SK-N-SH treated with all-trans-retinoic acid at 6 μM for 48 hours (cell line): ENCODE results near the gene EMILIN2.

Source experiments
- ATAC-seq: fragments of 200-7000 bp; cut with Tn5 transposase; 3 replicates; pipeline ENCODE4 v1.9.1; 2020; ENCODE audit warnings: mild to moderate bottlenecking, moderate library complexity
- ARNTL ChIP-seq: fragments of 450-650 bp; formaldehyde crosslinking; IDR thresholded peaks from 2 replicates; pipeline ENCODE4 v1.5.0; 2020; ENCODE audit warnings: low read depth, mild to moderate bottlenecking, moderate library complexity, borderline replicate concordance
- BACH2 ChIP-seq: fragments of 250-450 bp; sonication (Bioruptor Pico); IDR thresholded peaks from 2 replicates; pipeline ENCODE4 v1.9.0; 2021; ENCODE audit warnings: mild to moderate bottlenecking, borderline replicate concordance
- CSDC2 ChIP-seq: fragments of 250-450 bp; sonication (Bioruptor Pico); IDR thresholded peaks from 2 replicates; pipeline ENCODE4 v1.5.0; 2020; ENCODE audit warnings: mild to moderate bottlenecking, moderate library complexity
- ESRRG ChIP-seq: fragments of 250-450 bp; sonication (Bioruptor Pico); IDR thresholded peaks from 2 replicates; pipeline ENCODE4 v1.6.1; 2021; ENCODE audit warnings: mild to moderate bottlenecking
- GLIS3 ChIP-seq: fragments of 250-450 bp; sonication (Bioruptor Pico); IDR thresholded peaks from 2 replicates; pipeline ENCODE4 v1.5.0; 2020; ENCODE audit warnings: mild to moderate bottlenecking, moderate library complexity
- ISL1 ChIP-seq: fragments of 250-450 bp; sonication (Bioruptor Pico); IDR thresholded peaks from 2 replicates; pipeline ENCODE4 v2.1.2; 2022; ENCODE audit warnings: mild to moderate bottlenecking, moderate library complexity
- OSR1 ChIP-seq: fragments of 250-450 bp; sonication (Bioruptor Pico); IDR thresholded peaks from 2 replicates; pipeline ENCODE4 v1.8.0; 2022; ENCODE audit warnings: moderate library complexity, mild to moderate bottlenecking, inconsistent platforms
- PATZ1 ChIP-seq: fragments of 250-450 bp; sonication (Bioruptor Pico); IDR thresholded peaks from 2 replicates; pipeline ENCODE4 v1.8.0; 2020; ENCODE audit warnings: mild to moderate bottlenecking, moderate library complexity, borderline replicate concordance
- PPARA ChIP-seq: fragments of 250-450 bp; sonication (Bioruptor Pico); IDR thresholded peaks from 2 replicates; pipeline ENCODE4 v1.5.0; 2020; ENCODE audit warnings: mild to moderate bottlenecking, borderline replicate concordance
- RARB ChIP-seq: fragments of 250-450 bp; sonication (Bioruptor Pico); IDR thresholded peaks from 2 replicates; pipeline ENCODE4 v1.8.0; 2021; ENCODE audit warnings: mild to moderate bottlenecking, moderate library complexity
- SNAI2 ChIP-seq: fragments of 250-450 bp; sonication (Bioruptor Pico); IDR thresholded peaks from 2 replicates; pipeline ENCODE4 v1.5.0; 2020; ENCODE audit warnings: mild to moderate bottlenecking, moderate library complexity
- TCF4 ChIP-seq: fragments of 250-450 bp; sonication (Bioruptor Pico); IDR thresholded peaks from 2 replicates; pipeline ENCODE4 v1.8.0; 2021; ENCODE audit warnings: mild to moderate bottlenecking, moderate library complexity, borderline replicate concordance
- TOX ChIP-seq: fragments of 250-450 bp; sonication (Bioruptor Pico); IDR thresholded peaks from 2 replicates; pipeline ENCODE4 v1.8.0; 2021; ENCODE audit warnings: mild to moderate bottlenecking, moderate library complexity, borderline replicate concordance
- ZC3H10 ChIP-seq: fragments of 250-450 bp; sonication (Bioruptor Pico); IDR thresholded peaks from 2 replicates; pipeline ENCODE4 v1.5.1; 2021; ENCODE audit warnings: mild to moderate bottlenecking, moderate library complexity
- ZFP30 ChIP-seq: fragments of 450-650 bp; formaldehyde crosslinking; IDR thresholded peaks from 2 replicates; pipeline ENCODE4 v1.5.0; 2022; ENCODE audit warnings: mild to moderate bottlenecking, moderate library complexity
- ZNF8 ChIP-seq: fragments of 450-650 bp; formaldehyde crosslinking; IDR thresholded peaks from 2 replicates; pipeline ENCODE4 v1.5.0; 2020; ENCODE audit warnings: mild to moderate bottlenecking, moderate library complexity
- TF ChIP-seq, protein P1 (sequence below): fragments of 250-450 bp; sonication (Bioruptor Pico); IDR thresholded peaks from 2 replicates; pipeline ENCODE4 v1.5.1; 2021; ENCODE audit warnings: mild to moderate bottlenecking, moderate library complexity
- TF ChIP-seq, protein P2 (sequence below): fragments of 250-450 bp; sonication (Bioruptor Pico); IDR thresholded peaks from 2 replicates; pipeline ENCODE4 v1.5.1; 2020; ENCODE audit warnings: low read depth, mild to moderate bottlenecking, moderate library complexity
- TF ChIP-seq, protein P3 (sequence below): fragments of 250-450 bp; sonication (Bioruptor Pico); IDR thresholded peaks from 2 replicates; pipeline ENCODE4 v1.5.0; 2020; ENCODE audit warnings: mild to moderate bottlenecking, moderate library complexity

The EMILIN2 gene

DNA sequence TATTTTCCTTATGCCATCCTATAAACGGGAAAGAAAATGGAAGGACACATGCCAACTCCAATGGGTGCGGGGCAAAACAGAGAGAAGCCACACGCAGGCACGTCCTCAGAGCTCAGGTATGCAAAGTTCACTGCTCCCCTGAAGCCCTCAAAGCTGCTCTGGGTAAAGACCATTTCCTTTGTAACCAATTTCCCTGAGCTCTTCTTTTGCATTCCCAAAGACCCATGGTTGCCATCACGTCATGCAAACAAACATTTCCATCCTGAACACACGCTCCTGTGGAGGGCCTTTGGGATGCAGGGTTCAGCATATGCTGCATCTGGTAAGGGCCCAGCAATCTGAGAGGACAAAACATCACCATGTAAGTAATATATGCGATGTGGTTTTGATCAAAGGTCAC is 69.4 kb downstream of the EMILIN2 start:
- TF ChIP-seq OSR1 (CRISPR knock-in tag), result no peak
- TF ChIP-seq ZC3H10 (CRISPR knock-in tag), result no peak
- TF ChIP-seq ZNF8 (CRISPR knock-in tag), result no peak
- no peak for TF ChIP-seq ISL1 (CRISPR knock-in tag)
- TF ChIP-seq PATZ1 (CRISPR knock-in tag), result no peak
- no peak for TF ChIP-seq TCF4 (CRISPR knock-in tag)
- no peak for TF ChIP-seq TOX (CRISPR knock-in tag)
- TF ChIP-seq ARNTL (CRISPR knock-in tag), result no peak
- no peak for TF ChIP-seq PPARA (CRISPR knock-in tag)
- TF ChIP-seq ZFP30 (CRISPR knock-in tag), result no peak
- TF ChIP-seq RARB (CRISPR knock-in tag), result no peak
- TF ChIP-seq BACH2, result no peak
- ATAC-seq, result no peak

GRCh38 chr18:2917259-2918047 is 70.6 kb downstream of the EMILIN2 start:
- no peak for TF ChIP-seq ESRRG (CRISPR knock-in tag)
- TF ChIP-seq TCF4 (CRISPR knock-in tag), result no peak
- TF ChIP-seq PPARA (CRISPR knock-in tag), result no peak
- TF ChIP-seq ZNF8 (CRISPR knock-in tag), result no peak
- TF ChIP-seq, protein P1, sequence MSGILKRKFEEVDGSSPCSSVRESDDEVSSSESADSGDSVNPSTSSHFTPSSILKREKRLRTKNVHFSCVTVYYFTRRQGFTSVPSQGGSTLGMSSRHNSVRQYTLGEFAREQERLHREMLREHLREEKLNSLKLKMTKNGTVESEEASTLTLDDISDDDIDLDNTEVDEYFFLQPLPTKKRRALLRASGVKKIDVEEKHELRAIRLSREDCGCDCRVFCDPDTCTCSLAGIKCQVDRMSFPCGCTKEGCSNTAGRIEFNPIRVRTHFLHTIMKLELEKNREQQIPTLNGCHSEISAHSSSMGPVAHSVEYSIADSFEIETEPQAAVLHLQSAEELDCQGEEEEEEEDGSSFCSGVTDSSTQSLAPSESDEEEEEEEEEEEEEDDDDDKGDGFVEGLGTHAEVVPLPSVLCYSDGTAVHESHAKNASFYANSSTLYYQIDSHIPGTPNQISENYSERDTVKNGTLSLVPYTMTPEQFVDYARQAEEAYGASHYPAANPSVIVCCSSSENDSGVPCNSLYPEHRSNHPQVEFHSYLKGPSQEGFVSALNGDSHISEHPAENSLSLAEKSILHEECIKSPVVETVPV (CRISPR knock-in tag), result no peak
- TF ChIP-seq, protein P2, sequence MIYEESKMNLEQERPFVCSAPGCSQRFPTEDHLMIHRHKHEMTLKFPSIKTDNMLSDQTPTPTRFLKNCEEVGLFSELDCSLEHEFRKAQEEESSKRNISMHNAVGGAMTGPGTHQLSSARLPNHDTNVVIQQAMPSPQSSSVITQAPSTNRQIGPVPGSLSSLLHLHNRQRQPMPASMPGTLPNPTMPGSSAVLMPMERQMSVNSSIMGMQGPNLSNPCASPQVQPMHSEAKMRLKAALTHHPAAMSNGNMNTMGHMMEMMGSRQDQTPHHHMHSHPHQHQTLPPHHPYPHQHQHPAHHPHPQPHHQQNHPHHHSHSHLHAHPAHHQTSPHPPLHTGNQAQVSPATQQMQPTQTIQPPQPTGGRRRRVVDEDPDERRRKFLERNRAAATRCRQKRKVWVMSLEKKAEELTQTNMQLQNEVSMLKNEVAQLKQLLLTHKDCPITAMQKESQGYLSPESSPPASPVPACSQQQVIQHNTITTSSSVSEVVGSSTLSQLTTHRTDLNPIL (CRISPR knock-in tag), result no peak
- no peak for TF ChIP-seq ISL1 (CRISPR knock-in tag)
- TF ChIP-seq, protein P3, sequence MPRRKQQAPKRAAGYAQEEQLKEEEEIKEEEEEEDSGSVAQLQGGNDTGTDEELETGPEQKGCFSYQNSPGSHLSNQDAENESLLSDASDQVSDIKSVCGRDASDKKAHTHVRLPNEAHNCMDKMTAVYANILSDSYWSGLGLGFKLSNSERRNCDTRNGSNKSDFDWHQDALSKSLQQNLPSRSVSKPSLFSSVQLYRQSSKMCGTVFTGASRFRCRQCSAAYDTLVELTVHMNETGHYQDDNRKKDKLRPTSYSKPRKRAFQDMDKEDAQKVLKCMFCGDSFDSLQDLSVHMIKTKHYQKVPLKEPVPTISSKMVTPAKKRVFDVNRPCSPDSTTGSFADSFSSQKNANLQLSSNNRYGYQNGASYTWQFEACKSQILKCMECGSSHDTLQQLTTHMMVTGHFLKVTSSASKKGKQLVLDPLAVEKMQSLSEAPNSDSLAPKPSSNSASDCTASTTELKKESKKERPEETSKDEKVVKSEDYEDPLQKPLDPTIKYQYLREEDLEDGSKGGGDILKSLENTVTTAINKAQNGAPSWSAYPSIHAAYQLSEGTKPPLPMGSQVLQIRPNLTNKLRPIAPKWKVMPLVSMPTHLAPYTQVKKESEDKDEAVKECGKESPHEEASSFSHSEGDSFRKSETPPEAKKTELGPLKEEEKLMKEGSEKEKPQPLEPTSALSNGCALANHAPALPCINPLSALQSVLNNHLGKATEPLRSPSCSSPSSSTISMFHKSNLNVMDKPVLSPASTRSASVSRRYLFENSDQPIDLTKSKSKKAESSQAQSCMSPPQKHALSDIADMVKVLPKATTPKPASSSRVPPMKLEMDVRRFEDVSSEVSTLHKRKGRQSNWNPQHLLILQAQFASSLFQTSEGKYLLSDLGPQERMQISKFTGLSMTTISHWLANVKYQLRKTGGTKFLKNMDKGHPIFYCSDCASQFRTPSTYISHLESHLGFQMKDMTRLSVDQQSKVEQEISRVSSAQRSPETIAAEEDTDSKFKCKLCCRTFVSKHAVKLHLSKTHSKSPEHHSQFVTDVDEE (CRISPR knock-in tag), result no peak
- no peak for TF ChIP-seq OSR1 (CRISPR knock-in tag)
- no peak for TF ChIP-seq RARB (CRISPR knock-in tag)
- no peak for TF ChIP-seq TOX (CRISPR knock-in tag)
- ATAC-seq, result no peak

DNA sequence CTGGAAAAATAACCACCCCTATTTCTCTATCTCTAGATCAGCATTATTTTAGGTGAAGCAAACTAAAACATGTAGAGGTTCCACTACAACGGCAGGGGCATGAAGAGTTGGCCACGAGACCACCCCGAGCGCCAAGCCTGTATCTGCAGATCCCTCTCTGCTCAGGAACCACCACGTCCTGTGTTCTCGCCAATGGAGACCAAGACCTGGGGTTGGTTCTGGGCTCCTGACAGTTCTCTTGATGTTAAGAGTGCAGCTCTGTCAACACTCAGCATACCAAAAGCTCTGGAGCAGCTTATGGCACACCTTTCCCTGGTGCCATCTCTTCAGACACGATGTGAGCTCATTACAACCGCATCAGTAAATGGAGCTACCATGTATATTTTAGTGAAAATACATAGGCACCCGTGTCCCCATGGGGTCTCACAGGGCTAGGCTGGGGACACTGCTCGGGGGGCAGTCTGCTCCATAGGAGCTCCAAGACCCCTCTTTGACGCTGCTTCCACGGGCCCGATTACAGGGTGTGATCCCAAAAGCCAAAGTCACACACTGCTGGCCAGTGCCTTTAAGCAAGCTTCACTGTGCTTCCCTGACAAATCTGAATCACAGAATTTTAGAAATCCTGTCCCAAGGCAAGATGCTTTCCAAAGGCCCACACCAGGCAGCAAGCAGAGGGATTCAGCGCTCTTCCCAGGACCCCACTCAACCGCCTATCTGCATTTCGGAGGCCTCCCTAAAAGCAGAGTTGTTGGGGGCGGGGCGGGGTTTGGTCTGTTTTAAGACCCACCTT is 72.2 kb downstream of the EMILIN2 start:
- ATAC-seq, result no peak
- no peak for TF ChIP-seq ARNTL (CRISPR knock-in tag)
- no peak for TF ChIP-seq PATZ1 (CRISPR knock-in tag)
- TF ChIP-seq GLIS3 (CRISPR knock-in tag), result no peak
- no peak for TF ChIP-seq ZNF8 (CRISPR knock-in tag)
- no peak for TF ChIP-seq SNAI2 (CRISPR knock-in tag)
- TF ChIP-seq TOX (CRISPR knock-in tag), result no peak
- TF ChIP-seq CSDC2 (CRISPR knock-in tag), result no peak
- no peak for TF ChIP-seq BACH2
